Left cardiac atrium (tissue), 4 donors: ENCODE measurements around the gene EDRF1. TPM values are rescaled to one million over a fixed set of nuclear protein-coding genes. Genes with fewer than 3 reads are reported as not detected.
"Not testable (repeated sequence)": the region's sequence is repeated elsewhere in the genome, so short reads cannot be mapped to it uniquely, and the experiment has no call there.

Source experiments
- ATAC-seq, 2 donors: fragments of 200-7000 bp; cut with Tn5 transposase; one replicate each; pipeline ENCODE4 v1.9.1; 2020; ENCODE audit warnings: mild to moderate bottlenecking in 2 of 2, moderate library complexity in 2 of 2
- DNase-seq: peaks from one replicate; pipeline ENCODE4 v3.0.0-alpha.2; 2020
- intact Hi-C, 2 donors: fragments of 100-400 bp; cut with DNase I; formaldehyde crosslinking; loops; one replicate each; pipeline versions ENCODE4 v1.14.1 to v1.15.1; 2022 to 2023
- total RNA-seq, 2 donors: library from RNA; stranded (reverse); fragmentation: NEBNext Ultra II Directional; extraction: Animal tissue kit (Norgen Biotek cat#: 25700); gene quantifications; one replicate each; pipeline ENCODE4 v1.2.1, GENCODE V29; 2021
- donor health status: DM: no; HTN: yes; CAD: no.
- donor health status: DM: no; HTN: yes; CAD: no; lungs with severe emphysema.
- donor health status: DM: yes; HTN: yes; CAD: no.
- donor health status: Dilated cardiomyopathy.

Gene EDRF1
- total RNA-seq, 2 donors from 2014 or later, result 11.7 to 12.7 TPM

- ATAC-seq (no peak), DNase-seq (no peak)
- intact Hi-C loops, result no loop called here
Measured at GRCh38 chr10:125699562-125700143, 19.9 kb upstream of the EDRF1 start.

- ATAC-seq, result no peak
- intact Hi-C loops, result no loop called here
- DNase-seq, result no peak
Measured at GRCh38 chr10:125700355-125700911, 19.1 kb upstream of the EDRF1 start.

GRCh38 chr10:125707541-125708468 lies 11.7 kb upstream of the EDRF1 start:
- DNase-seq, result no peak
- intact Hi-C loops, result no loop called here
- peak in 1 of 2 donors; percentile 19 for ATAC-seq

GRCh38 chr10:125708971-125709503 lies 10.5 kb upstream of the EDRF1 start:
- no peak for ATAC-seq
- DNase-seq, result no peak
- intact Hi-C loops, result no loop called here

- ATAC-seq, result peak; percentile 38 to 51
- intact Hi-C loops, result no loop called here
- no peak for DNase-seq
Measured at GRCh38 chr10:125709553-125710474, 9.7 kb upstream of the EDRF1 start.

- intact Hi-C loops, result no loop called here
- no peak for DNase-seq
- ATAC-seq, result no peak
Measured at GRCh38 chr10:125711110-125711750, 8.3 kb upstream of the EDRF1 start.

- ATAC-seq, intact Hi-C loops, DNase-seq: not testable (repeated sequence)
Measured at GRCh38 chr10:125714728-125715127, 4.8 kb upstream of the EDRF1 start.

- intact Hi-C loops, result no loop called here
- ATAC-seq, result no peak
Measured at GRCh38 chr10:125720002-125720382, 483 bp downstream of the EDRF1 start.

GRCh38 chr10:125721035-125721434 lies 1.5 kb downstream of the EDRF1 start:
- ATAC-seq (no peak), DNase-seq (no peak)
- intact Hi-C loops, result no loop called here

More at GRCh38 chr10:125720002-125720382, 483 bp downstream of the EDRF1 start:
- DNase-seq, result no peak

GRCh38 chr10:125722811-125723210 lies 3.3 kb downstream of the EDRF1 start:
- no peak for ATAC-seq
- intact Hi-C loops, result no loop called here

GRCh38 chr10:125726914-125727313 lies 7.4 kb downstream of the EDRF1 start:
- DNase-seq (no peak), ATAC-seq (no peak)
- intact Hi-C loops, result no loop called here

More at GRCh38 chr10:125722811-125723210, 3.3 kb downstream of the EDRF1 start:
- DNase-seq, result no peak

GRCh38 chr10:125727436-125727835 lies 7.9 kb downstream of the EDRF1 start:
- no peak for ATAC-seq
- intact Hi-C loops, result no loop called here
- no peak for DNase-seq

GRCh38 chr10:125734148-125734547 lies 14.6 kb downstream of the EDRF1 start:
- ATAC-seq (no peak), DNase-seq (no peak)
- intact Hi-C loops, result no loop called here

GRCh38 chr10:125734823-125735222 lies 15.3 kb downstream of the EDRF1 start:
- DNase-seq (no peak), ATAC-seq (no peak)
- intact Hi-C loops, result no loop called here

- no peak for ATAC-seq
- DNase-seq, result no peak
- intact Hi-C loops, result no loop called here
Measured at GRCh38 chr10:125738206-125738605, 18.7 kb downstream of the EDRF1 start.

GRCh38 chr10:125739994-125740679 lies 20.6 kb downstream of the EDRF1 start:
- DNase-seq, result no peak
- intact Hi-C loops, result no loop called here
- no peak for ATAC-seq

GRCh38 chr10:125742465-125742864 lies 23.0 kb downstream of the EDRF1 start:
- ATAC-seq, result no peak
- no peak for DNase-seq
- intact Hi-C loops, result no loop called here

- no peak for DNase-seq
- intact Hi-C loops, result no loop called here
- ATAC-seq, result no peak
Measured at GRCh38 chr10:125744909-125745308, 25.4 kb downstream of the EDRF1 start.
